Neural progenitor cell (in vitro differentiated cells): ENCODE results near the gene LGALS4.

Source experiments
- CTCF ChIP-seq: fragments of 200-600 bp; sonication (generic); IDR thresholded peaks from 2 replicates; pipeline ENCODE4 v1.5.1; 2017; ENCODE audit warnings: antibody characterized with exemption, mild to moderate bottlenecking
- EZH2 ChIP-seq: fragments of 200-600 bp; sonication (generic); IDR thresholded peaks from 2 replicates; pipeline ENCODE4 v1.6.1; 2017; ENCODE audit warnings: antibody characterized with exemption, mild to moderate bottlenecking, moderate library complexity
- EZH2phosphoT487 ChIP-seq: fragments of 200-600 bp; sonication (generic); IDR thresholded peaks from 2 replicates; pipeline ENCODE4 v1.6.1; 2017; ENCODE audit warnings: antibody characterized with exemption

- TF ChIP-seq CTCF (no peak), EZH2phosphoT487 (no peak), EZH2 (no peak)
Observed at GRCh38 chr19:38809592-38810252, 3.0 kb downstream of the LGALS4 start.
